PC-9 (cell line): Measurements from ENCODE around the gene DNAH11. TPM values are rescaled to one million over a fixed set of nuclear protein-coding genes. Genes with fewer than 3 reads are reported as not detected.

Experiments
- BruUV-seq: library from RNA; stranded (reverse); fragments of 400-500 nt; replicated peaks from 2 replicates; lab custom pipeline; 2021; lab: Mats Ljungman, UMichigan
- CTCF ChIA-PET: fragments of 300-600 bp; sonication (Branson Sonifier 250); formaldehyde crosslinking; loops from one replicate; lab custom pipeline; 2022; ENCODE audit warnings: antibody characterized with exemption; lab: Charles Lee
- POLR2A ChIA-PET: fragments of 300-600 bp; sonication (Branson Sonifier 250); formaldehyde crosslinking; loops from one replicate; lab custom pipeline; 2022; ENCODE audit warnings: antibody characterized with exemption; ENCODE audit not compliant: unreplicated experiment; lab: Charles Lee
- DNase-seq, 2 experiments: peaks; one replicate each; pipeline versions ENCODE4 v3.0.0 to v3.0.0-alpha.2; 2015 to 2022; ENCODE audit warnings: mixed read lengths in 1 of 2
- H2AFZ ChIP-seq: fragments of 200-600 bp; sonication (generic); 2 replicates; pipeline ENCODE4 v1.8.1; 2017; ENCODE audit warnings: antibody characterized with exemption
- H3F3A ChIP-seq: fragments of 200-600 bp; sonication (generic); 2 replicates; pipeline ENCODE4 v1.8.1; 2017; ENCODE audit warnings: antibody characterized with exemption, mild to moderate bottlenecking, low read depth; ENCODE audit not compliant: insufficient read depth
- H3K27ac ChIP-seq: fragments of 200-600 bp; sonication (generic); 2 replicates; pipeline ENCODE4 v1.6.1; 2016; ENCODE audit warnings: mixed run types
- H3K27me3 ChIP-seq: fragments of 200-600 bp; sonication (generic); 2 replicates; pipeline ENCODE4 v1.6.1; 2016; ENCODE audit warnings: low read depth, mixed run types; ENCODE audit not compliant: insufficient read depth
- H3K36me3 ChIP-seq: fragments of 200-600 bp; sonication (generic); 2 replicates; pipeline ENCODE4 v1.6.1; 2016; ENCODE audit warnings: low read depth, mixed run types
- H3K4me1 ChIP-seq: fragments of 200-600 bp; sonication (generic); replicated peaks from 2 replicates; pipeline ENCODE4 v1.6.1; 2016; ENCODE audit warnings: mixed run types; ENCODE audit not compliant: insufficient read depth
- H3K4me2 ChIP-seq: fragments of 200-600 bp; sonication (generic); 2 replicates; pipeline ENCODE4 v1.6.1; 2017; ENCODE audit warnings: mixed run types
- H3K4me3 ChIP-seq: fragments of 200-600 bp; sonication (generic); 2 replicates; pipeline ENCODE4 v1.6.1; 2016; ENCODE audit warnings: mixed run types
- H3K79me2 ChIP-seq: fragments of 200-600 bp; sonication (generic); 2 replicates; pipeline ENCODE4 v1.6.1; 2017; ENCODE audit warnings: low read depth, mixed run types
- H3K9me2 ChIP-seq: fragments of 200-600 bp; sonication (generic); 2 replicates; pipeline ENCODE4 v1.8.1; 2017; ENCODE audit warnings: mild to moderate bottlenecking; ENCODE audit not compliant: insufficient read depth
- H3K9me3 ChIP-seq: fragments of 200-600 bp; sonication (generic); 2 replicates; pipeline ENCODE4 v1.8.1; 2016; ENCODE audit warnings: low read depth; ENCODE audit not compliant: insufficient read depth
- H4K20me1 ChIP-seq: fragments of 200-600 bp; sonication (generic); 2 replicates; pipeline ENCODE4 v1.8.1; 2017; ENCODE audit not compliant: insufficient read depth
- EZH2 ChIP-seq: fragments of 200-600 bp; sonication (generic); IDR thresholded peaks from 2 replicates; pipeline ENCODE4 v1.8.0; 2017; ENCODE audit warnings: antibody characterized with exemption, low read depth
- intact Hi-C: fragments of 100-400 bp; cut with micrococcal nuclease; formaldehyde crosslinking; loops from one replicate; pipeline ENCODE4 v1.10.0; 2022; ENCODE audit not compliant: unreplicated experiment
- total RNA-seq: library from RNA; stranded (reverse); gene quantifications from 2 replicates; pipeline ENCODE4 v1.2.3, GENCODE V29; 2021
- TF ChIP-seq, protein P1 (sequence below): fragments of 200-600 bp; sonication (generic); conservative IDR thresholded peaks from 2 replicates; pipeline ENCODE4 v1.6.1; 2017; ENCODE audit warnings: mixed run types, antibody characterized with exemption, mild to moderate bottlenecking, moderate library complexity

The DNAH11 gene
- total RNA-seq, 1 experiment from 2014 or later, result not detected

GRCh38 chr7:21500117-21500832 lies 42.6 kb upstream of the DNAH11 start:
- Histone ChIP-seq H3K4me2 (no peak overlapping the region), H3K27me3 (no peaks in the 10 kb centered on the region), H3K4me3 (no peak overlapping the region), H3K9me3 (no peaks in the 10 kb centered on the region), H3K4me1 (peaks cover 10% of the 10 kb centered on the region), H3K36me3 (no peaks in the 10 kb centered on the region), H3K9me2 (no peaks in the 10 kb centered on the region), H2AFZ (no peak overlapping the region), H4K20me1 (no peaks in the 10 kb centered on the region), H3K27ac (no peak overlapping the region), H3F3A (no peaks in the 10 kb centered on the region), H3K79me2 (no peaks in the 10 kb centered on the region)
- no peak for DNase-seq
- CTCF ChIA-PET, result no interaction called here
- no peak for TF ChIP-seq EZH2
- TF ChIP-seq, protein P1, sequence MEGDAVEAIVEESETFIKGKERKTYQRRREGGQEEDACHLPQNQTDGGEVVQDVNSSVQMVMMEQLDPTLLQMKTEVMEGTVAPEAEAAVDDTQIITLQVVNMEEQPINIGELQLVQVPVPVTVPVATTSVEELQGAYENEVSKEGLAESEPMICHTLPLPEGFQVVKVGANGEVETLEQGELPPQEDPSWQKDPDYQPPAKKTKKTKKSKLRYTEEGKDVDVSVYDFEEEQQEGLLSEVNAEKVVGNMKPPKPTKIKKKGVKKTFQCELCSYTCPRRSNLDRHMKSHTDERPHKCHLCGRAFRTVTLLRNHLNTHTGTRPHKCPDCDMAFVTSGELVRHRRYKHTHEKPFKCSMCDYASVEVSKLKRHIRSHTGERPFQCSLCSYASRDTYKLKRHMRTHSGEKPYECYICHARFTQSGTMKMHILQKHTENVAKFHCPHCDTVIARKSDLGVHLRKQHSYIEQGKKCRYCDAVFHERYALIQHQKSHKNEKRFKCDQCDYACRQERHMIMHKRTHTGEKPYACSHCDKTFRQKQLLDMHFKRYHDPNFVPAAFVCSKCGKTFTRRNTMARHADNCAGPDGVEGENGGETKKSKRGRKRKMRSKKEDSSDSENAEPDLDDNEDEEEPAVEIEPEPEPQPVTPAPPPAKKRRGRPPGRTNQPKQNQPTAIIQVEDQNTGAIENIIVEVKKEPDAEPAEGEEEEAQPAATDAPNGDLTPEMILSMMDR, result no peak
- BruUV-seq, result no TSS peak
- intact Hi-C loops, result loop anchor here (5.0 to 10.0 kb wide), 3 partner anchors 73 to 1795 kb away; partner anchors contain the start of genes POLR1F and SP4
- POLR2A ChIA-PET, result no interaction called here

- H3K79me2 ChIP-seq, result no peaks in the 10 kb centered on the region
- intact Hi-C loops, result loop anchor here (5.0 to 10.0 kb wide), 3 partner anchors 77 to 1799 kb away; partner anchors contain the start of genes POLR1F and SP4
- ChIA-PET CTCF (interaction anchor here (0.5 kb wide), 1 partner anchor 579 kb away, joined by 6 read pairs; no protein-coding TSS in a partner anchor), POLR2A (no interaction called here)
- no peak overlapping the region for H3K4me3 ChIP-seq
- no peaks in the 10 kb centered on the region for H3K9me2 ChIP-seq
- no peak overlapping the region for H2AFZ ChIP-seq
- peak; percentile 31 to 79 for DNase-seq
- H3F3A ChIP-seq, result no peaks in the 10 kb centered on the region
- TF ChIP-seq, protein P1, result no peak; the same call in 1 of the 2 replicates
- no peak for TF ChIP-seq EZH2
- BruUV-seq, result no TSS peak
- no peak overlapping the region for H3K27ac ChIP-seq
- H3K9me3 ChIP-seq, result no peaks in the 10 kb centered on the region
- no peaks in the 10 kb centered on the region for H3K27me3 ChIP-seq
- peaks cover 10% of the 10 kb centered on the region for H3K4me1 ChIP-seq
- H3K4me2 ChIP-seq, result 0 out of 2 replicates have a peak overlapping the region, but pooled peaks have one; percentile 24
- no peaks in the 10 kb centered on the region for H4K20me1 ChIP-seq
- H3K36me3 ChIP-seq, result 0 out of 2 replicates have a peak, but pooled peaks cover under 1% of the 10 kb centered on the region
These were observed 38.8 kb upstream of the DNAH11 start for GRCh38 chr7:21504021-21504420.

GRCh38 chr7:21507627-21508343 lies 35.1 kb upstream of the DNAH11 start:
- Histone ChIP-seq H3K79me2 (no peaks in the 10 kb centered on the region), H3K4me2 (no peak overlapping the region), H3K4me1 (peaks cover 10% of the 10 kb centered on the region), H4K20me1 (no peaks in the 10 kb centered on the region), H3K9me2 (no peaks in the 10 kb centered on the region), H2AFZ (no peak overlapping the region), H3K9me3 (no peaks in the 10 kb centered on the region), H3K36me3 (0 out of 2 replicates have a peak, but pooled peaks cover 3% of the 10 kb centered on the region), H3K27ac (no peak overlapping the region), H3K27me3 (no peaks in the 10 kb centered on the region), H3K4me3 (no peak overlapping the region), H3F3A (no peaks in the 10 kb centered on the region)
- BruUV-seq, result no TSS peak
- peak in 1 of 2 experiments; percentile 34 for DNase-seq
- ChIA-PET POLR2A (no interaction called here), CTCF (interaction anchor here (0.6 to 0.7 kb wide), 2 partner anchors 172 to 235 kb away, joined by 4 to 8 read pairs; no protein-coding TSS in a partner anchor)
- intact Hi-C loops, result loop anchor here (1.0 to 10.0 kb wide), 4 partner anchors 143 to 1803 kb away; partner anchors contain the start of gene POLR1F
- TF ChIP-seq, protein P1, result peak; percentile 89
- TF ChIP-seq EZH2, result no peak
